COR-L47 (cell line): ENCODE results near the gene SLC16A10.
"Not testable (repeated sequence)": the region's sequence is repeated elsewhere in the genome, so short reads cannot be mapped to it uniquely, and the experiment has no call there.

Experiments used
- DNase-seq: peaks from one replicate; lab custom pipeline; 2025; lab: John Stamatoyannopoulos, UW

The SLC16A10 gene

DNA sequence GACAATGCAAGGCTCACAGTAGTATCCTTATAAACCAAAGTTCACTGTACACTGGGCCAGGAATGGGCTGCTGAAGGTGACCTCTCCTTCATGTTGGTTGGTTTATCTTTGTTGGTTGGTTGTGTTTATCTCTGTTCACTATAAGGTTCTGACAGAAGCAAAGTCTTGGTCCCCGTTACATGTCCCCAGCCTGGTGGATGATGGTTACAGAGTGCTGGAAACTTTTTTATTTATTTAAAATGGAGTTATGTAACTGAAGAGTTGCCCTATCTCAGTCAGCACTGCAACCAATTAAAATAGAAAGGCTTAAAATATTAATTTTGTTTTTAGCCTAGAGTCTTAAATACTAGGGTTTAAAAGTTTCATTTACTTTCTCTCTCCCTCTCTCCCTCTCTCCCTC, 100.6 kb downstream of the SLC16A10 start:
- DNase-seq = no peak

DNA sequence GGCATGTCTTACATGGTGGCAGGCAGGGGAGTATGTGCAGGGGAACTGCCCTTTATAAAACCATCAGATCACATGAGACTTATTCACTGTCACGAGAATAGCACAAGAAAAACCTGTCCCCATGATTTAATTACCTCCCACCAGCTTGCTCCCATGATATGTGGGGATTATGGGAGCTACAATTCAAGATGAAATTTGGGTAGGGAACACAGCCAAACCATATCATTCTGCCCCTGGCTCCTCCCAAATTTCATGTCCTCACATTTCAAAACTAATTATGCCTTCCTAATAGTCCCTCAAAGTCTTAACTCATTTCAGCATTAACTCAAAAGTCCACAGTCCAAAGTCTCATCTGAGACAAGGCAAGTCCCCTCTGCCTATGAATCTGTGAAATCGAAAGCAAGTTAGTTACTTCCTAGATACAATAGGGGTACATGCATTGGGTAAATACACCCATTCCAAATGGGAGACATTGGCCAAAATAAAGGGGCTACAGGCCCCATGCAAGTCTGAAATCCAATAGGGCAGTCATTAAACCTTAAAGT, 102.4 kb downstream of the SLC16A10 start:
- DNase-seq = not testable (repeated sequence)

DNA sequence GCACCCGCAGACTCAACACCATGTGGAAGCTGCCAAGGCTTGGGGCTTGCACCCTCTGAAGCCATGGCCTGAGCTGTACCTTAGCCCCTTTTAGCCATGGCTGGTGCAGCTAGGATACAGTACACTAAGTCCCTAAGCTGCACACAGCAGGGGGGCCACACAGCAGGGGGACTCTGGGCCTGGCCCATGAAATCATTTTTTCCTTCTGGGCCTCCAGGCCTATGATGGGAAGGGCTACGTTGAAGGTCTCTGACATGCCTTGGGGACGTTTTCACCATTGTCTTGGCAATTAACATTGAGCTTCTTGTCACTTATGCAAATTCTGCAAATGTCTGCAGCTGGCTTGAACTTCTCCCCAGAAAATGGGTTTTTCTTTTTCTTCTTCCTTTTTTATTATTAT, 103.3 kb downstream of the SLC16A10 start:
- no peak for DNase-seq

DNA sequence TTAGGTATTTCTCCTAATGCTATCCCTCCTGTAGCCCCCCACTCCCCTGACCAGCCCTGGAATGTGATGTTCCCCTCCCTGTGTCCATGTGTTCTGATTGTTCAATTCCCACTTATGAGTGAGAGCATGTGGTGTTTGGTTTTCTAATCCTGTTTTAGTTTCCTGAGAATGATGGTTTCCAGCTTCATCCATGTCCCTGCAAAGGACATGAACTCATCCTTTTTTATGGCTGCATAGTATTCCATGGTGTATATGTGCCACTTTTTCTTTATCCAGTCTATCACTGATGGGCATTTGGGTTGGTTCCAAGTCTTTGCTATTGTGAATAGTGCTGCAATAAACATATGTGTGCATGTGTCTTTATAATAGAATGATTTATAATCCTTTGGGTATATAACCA, 103.8 kb downstream of the SLC16A10 start:
- DNase-seq = not testable (repeated sequence)

DNA sequence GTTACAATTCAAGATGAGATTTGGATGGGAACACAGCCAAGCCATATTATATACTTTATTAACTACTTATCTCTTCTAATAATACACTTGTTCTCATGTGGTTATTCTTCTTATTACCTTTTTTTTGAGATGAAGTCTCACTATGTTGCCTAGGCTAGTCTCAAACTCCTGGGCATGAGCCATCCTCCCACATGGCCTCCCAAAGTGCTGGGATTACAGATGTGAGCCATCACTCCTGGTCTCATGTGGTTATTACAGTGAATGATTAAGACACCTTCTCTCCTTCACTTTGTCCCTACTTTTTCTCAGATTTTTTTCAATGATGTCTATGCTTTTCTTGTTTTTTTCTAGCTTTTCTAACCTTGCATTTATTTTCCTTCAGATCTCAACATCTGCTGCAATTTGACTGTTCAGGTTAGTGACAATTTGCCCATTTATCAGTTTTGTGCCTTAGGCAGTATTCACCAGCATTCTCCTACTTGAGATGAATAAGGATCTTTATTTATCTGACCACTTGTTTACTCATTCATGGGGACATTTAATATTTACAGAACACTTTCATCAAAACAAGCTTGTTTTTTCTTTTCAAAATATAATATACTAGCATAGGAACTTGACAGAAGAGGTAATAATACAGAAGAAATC, 105.7 kb downstream of the SLC16A10 start:
- DNase-seq = no peak

DNA sequence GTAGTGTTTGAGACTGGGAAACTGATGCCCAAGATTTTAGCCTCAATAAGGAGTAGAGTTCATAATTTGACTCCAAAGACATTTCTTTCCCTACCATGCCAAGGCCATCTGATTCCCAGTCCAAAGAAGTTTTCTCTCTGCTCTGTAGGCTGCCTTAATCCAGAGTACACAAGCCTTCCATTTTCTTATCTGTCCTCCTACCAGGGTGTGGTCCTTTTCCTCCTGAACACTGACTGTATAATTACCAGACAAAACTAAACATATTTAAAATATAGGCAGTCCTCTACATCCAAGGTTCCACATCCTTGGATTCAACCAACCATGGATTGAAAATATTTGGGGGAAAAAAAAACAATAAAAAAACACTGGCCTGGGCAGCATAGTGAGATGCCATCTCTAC, 108.4 kb downstream of the SLC16A10 start:
- DNase-seq = no peak

DNA sequence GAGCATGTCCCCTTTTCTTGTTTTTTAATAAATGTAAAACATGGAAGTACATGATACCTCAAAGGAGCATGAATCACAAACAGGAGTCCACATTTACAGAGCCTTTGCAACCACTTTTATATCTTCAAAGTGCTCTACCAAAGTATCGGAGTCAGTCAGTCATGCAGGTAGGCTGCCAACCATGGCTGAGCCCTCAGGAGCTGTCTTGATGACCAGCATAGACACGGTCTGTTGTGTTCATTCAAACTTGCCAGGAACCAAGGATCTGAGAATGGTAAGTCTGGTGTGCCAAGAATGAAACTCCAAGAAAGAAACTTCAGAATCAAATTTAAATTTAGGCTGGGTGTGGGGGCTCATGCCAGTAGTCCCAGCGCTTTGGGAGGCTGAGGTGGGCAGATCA, 111.5 kb downstream of the SLC16A10 start:
- DNase-seq = no peak

DNA sequence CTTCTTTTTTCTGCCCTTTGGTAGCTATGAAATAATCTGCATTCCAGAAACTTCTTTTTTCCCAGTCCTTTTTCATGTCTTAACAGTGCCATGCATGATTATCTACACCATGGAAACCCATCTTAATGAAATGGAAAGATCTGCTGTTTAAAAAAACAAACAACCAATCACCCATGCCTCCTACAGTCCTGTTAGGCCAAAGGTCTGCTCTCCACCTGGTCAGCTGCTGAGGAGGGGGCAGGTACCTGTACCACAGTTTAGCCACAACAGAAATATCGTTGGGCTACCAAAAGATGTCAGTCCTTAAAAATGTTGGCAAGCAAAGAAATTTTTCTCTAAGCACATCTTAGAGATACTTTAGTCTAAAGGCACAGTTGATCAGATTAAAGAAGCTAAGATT, 112.6 kb downstream of the SLC16A10 start:
- no peak for DNase-seq

GRCh38 chr6:111200350-111201243, 113.3 kb downstream of the SLC16A10 start:
- no peak for DNase-seq

DNA sequence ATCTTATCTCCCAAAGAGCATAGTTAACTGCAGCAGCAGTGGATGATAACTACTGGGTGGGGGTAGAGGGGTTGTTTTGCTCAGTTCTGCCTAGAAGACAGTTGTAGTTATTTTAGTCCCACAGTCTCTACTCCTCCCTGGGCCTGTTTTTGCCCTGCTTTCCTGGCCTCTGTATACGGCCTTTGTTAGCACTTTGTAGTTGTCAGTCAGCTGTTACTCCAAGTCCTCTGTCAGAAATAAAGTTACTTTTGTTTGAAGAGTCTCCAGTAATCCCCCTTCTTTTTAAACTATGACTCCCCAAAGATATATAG, 113.9 kb downstream of the SLC16A10 start:
- DNase-seq = no peak

DNA sequence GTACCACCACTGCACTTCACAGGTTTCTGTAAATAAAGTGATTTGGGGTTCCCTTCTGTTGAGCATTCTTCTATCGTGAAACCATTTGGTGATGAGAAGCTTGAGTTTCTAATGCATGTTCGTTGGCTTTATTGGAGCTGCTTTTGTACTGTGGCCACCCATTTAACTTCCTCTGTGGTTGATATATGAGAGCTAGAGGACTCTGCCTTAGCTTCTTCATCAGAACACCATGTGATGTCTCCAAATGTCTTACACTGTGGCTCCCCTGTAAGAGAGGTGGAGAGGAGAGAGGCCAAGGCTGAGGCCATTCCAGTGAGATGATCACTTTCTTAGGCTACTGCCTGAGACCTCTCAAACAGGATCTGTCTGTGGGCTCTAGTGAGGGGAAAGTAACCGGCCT, 114.5 kb downstream of the SLC16A10 start:
- DNase-seq = no peak

GRCh38 chr6:111203539-111203938, 116.2 kb downstream of the SLC16A10 start:
- not testable (repeated sequence) for DNase-seq

GRCh38 chr6:111204305-111204704, 117.0 kb downstream of the SLC16A10 start:
- no peak for DNase-seq

GRCh38 chr6:111204881-111205280, 117.6 kb downstream of the SLC16A10 start:
- no peak for DNase-seq

- no peak for DNase-seq
Observed at GRCh38 chr6:111205502-111205901, 118.2 kb downstream of the SLC16A10 start.

- DNase-seq = no peak
Observed at GRCh38 chr6:111207141-111207858, 120.0 kb downstream of the SLC16A10 start.

GRCh38 chr6:111208933-111209332, 121.6 kb downstream of the SLC16A10 start:
- DNase-seq = no peak

DNA sequence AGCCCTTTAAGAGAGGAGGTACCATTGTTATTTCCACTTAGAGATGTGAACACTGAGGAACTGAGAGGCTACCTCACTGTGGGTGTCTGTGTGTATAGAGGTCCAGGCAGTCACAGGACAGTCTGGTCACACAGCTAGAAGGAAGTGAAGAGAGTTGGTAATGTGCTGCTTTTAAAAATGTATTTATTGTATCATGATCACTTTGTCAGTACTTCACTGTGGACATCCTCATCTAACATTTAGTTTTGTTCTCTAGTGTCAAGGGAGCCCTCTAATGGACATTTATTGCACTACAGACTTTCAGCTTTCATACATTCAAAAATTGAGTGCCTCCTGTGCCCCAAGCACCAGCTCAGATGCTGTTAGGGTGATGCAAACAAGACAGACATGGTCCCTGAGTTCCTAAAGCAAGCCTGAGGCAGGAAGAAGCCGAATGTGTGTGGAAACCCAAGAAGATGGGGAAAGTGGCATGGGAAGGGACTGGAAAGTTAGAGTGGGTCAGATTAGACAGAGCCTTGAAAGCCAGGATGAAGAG, 123.0 kb downstream of the SLC16A10 start:
- peak; percentile 20 for DNase-seq

- no peak for DNase-seq
Observed at GRCh38 chr6:111211411-111212030, 124.2 kb downstream of the SLC16A10 start.

- no peak for DNase-seq
Observed at GRCh38 chr6:111212625-111213024, 125.3 kb downstream of the SLC16A10 start.

GRCh38 chr6:111215131-111215530, 127.8 kb downstream of the SLC16A10 start:
- no peak for DNase-seq

DNA sequence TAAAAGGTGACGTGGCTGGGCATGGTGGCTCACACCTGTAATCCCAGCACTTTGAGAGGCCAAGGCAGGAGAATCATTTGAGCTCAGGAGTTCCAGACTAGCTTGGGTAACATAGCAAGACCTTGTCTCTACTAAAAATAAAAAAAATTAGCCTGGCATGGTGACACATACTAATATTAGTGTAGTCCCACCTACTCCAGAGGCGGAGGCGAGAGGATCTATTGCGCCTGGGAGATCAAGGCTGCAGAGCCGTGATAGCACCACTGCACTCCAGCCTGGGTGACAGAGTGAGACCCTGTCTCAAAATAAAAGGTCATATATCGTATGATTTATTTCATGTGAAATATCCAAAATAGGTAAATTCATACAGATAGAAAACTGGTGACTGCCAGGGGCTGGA, 132.5 kb downstream of the SLC16A10 start:
- DNase-seq = no peak
